Panc1 (cell line): ENCODE data around the gene PUSL1.

Experiments
- POLR2AphosphoS5 ChIP-seq: IDR thresholded peaks from 2 replicates; pipeline ENCODE4 v1.6.1; 2012; ENCODE audit warnings: mild to moderate bottlenecking, low read depth, low read length, moderate library complexity
- REST ChIP-seq, 2 experiments: IDR thresholded peaks; 2 replicates each; pipeline ENCODE4 v1.6.1; 2011 to 2012; ENCODE audit warnings: low read depth in 2 of 2, control low read depth in 1 of 2, low read length in 1 of 2, mild to moderate bottlenecking in 1 of 2, moderate library complexity in 1 of 2; ENCODE audit not compliant: insufficient read depth in 1 of 2
- TCF7L2 ChIP-seq: IDR thresholded peaks from 2 replicates; pipeline ENCODE4 v1.6.1; 2011; ENCODE audit warnings: mild to moderate bottlenecking, low read depth, low read length, inconsistent platforms
- TF ChIP-seq, protein P1 (sequence below): fragments of 450-650 bp; IDR thresholded peaks from 2 replicates; pipeline ENCODE4 v1.5.1; 2017; ENCODE audit warnings: mild to moderate bottlenecking

DNA sequence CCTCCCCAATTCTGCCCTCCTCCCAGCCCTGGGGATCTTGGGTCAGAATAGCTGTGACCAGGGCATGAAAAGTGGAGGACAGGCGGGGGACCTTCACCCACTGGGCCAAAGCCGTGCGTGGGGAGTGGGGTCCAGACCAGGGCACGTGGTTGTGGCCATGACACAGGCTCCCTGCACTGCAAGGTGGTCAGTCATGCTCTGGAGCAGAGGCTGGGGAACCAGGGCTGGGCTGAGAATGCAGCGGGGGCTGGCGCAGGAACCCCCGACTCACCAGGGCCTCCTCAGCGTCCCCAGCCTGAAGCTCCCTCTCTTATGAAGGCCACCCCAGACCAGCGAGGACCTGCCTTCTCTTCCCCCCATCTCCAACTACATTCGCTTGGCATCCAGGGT, 38.1 kb downstream of the PUSL1 start:
- TF ChIP-seq, protein P1, sequence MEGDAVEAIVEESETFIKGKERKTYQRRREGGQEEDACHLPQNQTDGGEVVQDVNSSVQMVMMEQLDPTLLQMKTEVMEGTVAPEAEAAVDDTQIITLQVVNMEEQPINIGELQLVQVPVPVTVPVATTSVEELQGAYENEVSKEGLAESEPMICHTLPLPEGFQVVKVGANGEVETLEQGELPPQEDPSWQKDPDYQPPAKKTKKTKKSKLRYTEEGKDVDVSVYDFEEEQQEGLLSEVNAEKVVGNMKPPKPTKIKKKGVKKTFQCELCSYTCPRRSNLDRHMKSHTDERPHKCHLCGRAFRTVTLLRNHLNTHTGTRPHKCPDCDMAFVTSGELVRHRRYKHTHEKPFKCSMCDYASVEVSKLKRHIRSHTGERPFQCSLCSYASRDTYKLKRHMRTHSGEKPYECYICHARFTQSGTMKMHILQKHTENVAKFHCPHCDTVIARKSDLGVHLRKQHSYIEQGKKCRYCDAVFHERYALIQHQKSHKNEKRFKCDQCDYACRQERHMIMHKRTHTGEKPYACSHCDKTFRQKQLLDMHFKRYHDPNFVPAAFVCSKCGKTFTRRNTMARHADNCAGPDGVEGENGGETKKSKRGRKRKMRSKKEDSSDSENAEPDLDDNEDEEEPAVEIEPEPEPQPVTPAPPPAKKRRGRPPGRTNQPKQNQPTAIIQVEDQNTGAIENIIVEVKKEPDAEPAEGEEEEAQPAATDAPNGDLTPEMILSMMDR: no peak
- TF ChIP-seq TCF7L2 (no peak), REST (IDR thresholded peaks at IDR 0.05; ENCODE audit: insufficient read depth in 1 of 2, low read depth in 2 of 2, low read length in 1 of 2) (no peak), POLR2AphosphoS5 (no peak)
